Muscle of back (tissue), 11 donors: ENCODE results near the gene CA11. TPM values are rescaled to one million over a fixed set of nuclear protein-coding genes. Genes with fewer than 3 reads are reported as not detected.
"Not testable (repeated sequence)": the region's sequence is repeated elsewhere in the genome, so short reads cannot be mapped to it uniquely, and the experiment has no call there.

ENCODE experiments used
- DNase-seq, 3 donors: peaks; one replicate each; pipeline versions ENCODE4 v3.0.0 to v3.0.0-alpha.2; 2013
- polyA plus RNA-seq, 10 donors: library from polyadenylated mRNA; unstranded; fragments of 120-200 nt; gene quantifications; one replicate each; pipeline ENCODE4 v1.2.1, GENCODE V29; 2013; ENCODE audit not compliant: insufficient read length in 10 of 10

The CA11 gene
- polyA plus RNA-seq, 10 donors = 4.5 to 15.7 (median 9.0) TPM

GRCh38 chr19:48644355-48644754 lies 1.6 kb downstream of the CA11 start:
- DNase-seq = no peak

GRCh38 chr19:48642862-48643261 lies 3.1 kb downstream of the CA11 start:
- no peak for DNase-seq

GRCh38 chr19:48641850-48642249 lies 4.1 kb downstream of the CA11 start:
- DNase-seq = no peak

- no peak for DNase-seq
Observed at GRCh38 chr19:48639483-48640375, 6.3 kb downstream of the CA11 start.

GRCh38 chr19:48638831-48639381 lies 7.1 kb downstream of the CA11 start:
- no peak for DNase-seq

GRCh38 chr19:48637948-48638830 lies 7.8 kb downstream of the CA11 start:
- DNase-seq = peak; percentile 91 to 95 (median 92)

GRCh38 chr19:48637449-48637947 lies 8.5 kb downstream of the CA11 start:
- DNase-seq = peak; percentile 98 to 99 (median 99)

- no peak for DNase-seq
Observed at GRCh38 chr19:48636859-48637448, 9.0 kb downstream of the CA11 start, which contains the start of gene DBP. Gene DBP (minus strand): TSS chr19:48637379. CDS start chr19:48636994, 385 bp downstream.

- peak in 1 of 3 donors; percentile 45 for DNase-seq
Observed at GRCh38 chr19:48635966-48636858, 9.8 kb downstream of the CA11 start.

GRCh38 chr19:48635263-48635965 lies 10.6 kb downstream of the CA11 start:
- DNase-seq = no peak

- peak; percentile 94 to 96 (median 95) for DNase-seq
Observed at GRCh38 chr19:48634424-48635262, 11.3 kb downstream of the CA11 start.

GRCh38 chr19:48634036-48634342 lies 12.0 kb downstream of the CA11 start:
- no peak for DNase-seq

- DNase-seq = no peak
Observed at GRCh38 chr19:48633148-48634035, 12.6 kb downstream of the CA11 start.

- no peak for DNase-seq
Observed at GRCh38 chr19:48632692-48633147, 13.3 kb downstream of the CA11 start.

GRCh38 chr19:48632286-48632685 lies 13.7 kb downstream of the CA11 start:
- DNase-seq = not testable (repeated sequence)

GRCh38 chr19:48631225-48631624 lies 14.8 kb downstream of the CA11 start:
- DNase-seq = no peak

- peak in 1 of 3 donors; percentile 83 for DNase-seq
Observed at GRCh38 chr19:48630296-48631063, 15.5 kb downstream of the CA11 start.
